Gastroesophageal sphincter (tissue), 3 donors: ENCODE data around the gene BACH2.

Source experiments
- CTCF ChIP-seq, 4 experiments: fragments of 200-600 bp in 2 of 4; fragments of 450-650 bp in 2 of 4; sonication (generic) in 1 of 4; IDR thresholded peaks; one replicate each; pipeline ENCODE4 v1.5.1; 2017 to 2019; ENCODE audit warnings: antibody characterized with exemption in 4 of 4, mild to moderate bottlenecking in 2 of 4, moderate library complexity in 2 of 4
- EP300 ChIP-seq: sonication (generic); formaldehyde crosslinking; IDR thresholded peaks from one replicate; pipeline ENCODE4 v1.6.1; 2017; ENCODE audit warnings: antibody characterized with exemption, mild to moderate bottlenecking
- POLR2A ChIP-seq, 2 donors: fragments of 450-650 bp; IDR thresholded peaks; one replicate each; pipeline ENCODE4 v1.6.1; 2017; ENCODE audit warnings: antibody characterized with exemption in 2 of 2, mild to moderate bottlenecking in 2 of 2, moderate library complexity in 1 of 2
- POLR2AphosphoS5 ChIP-seq: sonication (generic); formaldehyde crosslinking; IDR thresholded peaks from one replicate; pipeline ENCODE4 v1.6.1; 2017; ENCODE audit warnings: antibody characterized with exemption

- no peak for TF ChIP-seq POLR2A (IDR thresholded peaks at IDR 0.05)
- TF ChIP-seq CTCF (IDR thresholded peaks at IDR 0.05): no peak
- TF ChIP-seq EP300: no peak
- TF ChIP-seq POLR2AphosphoS5: no peak
Observed at GRCh38 chr6:90217506-90218127, 79.0 kb downstream of the BACH2 start.
